OCI-LY1 (cell line): Measurements from ENCODE around the gene CDH23.

Experiments used
- EZH2 ChIP-seq: fragments of 200-600 bp; sonication (generic), shearing (Covaris generic); IDR thresholded peaks from 2 replicates; pipeline ENCODE4 v1.8.0; 2017; ENCODE audit warnings: borderline replicate concordance, mixed run types, mild to moderate bottlenecking, antibody characterized with exemption, low read length, moderate library complexity, mixed read lengths
- TF ChIP-seq, protein P1 (sequence below): fragments of 200-600 bp; sonication (generic), shearing (Covaris generic); IDR thresholded peaks from 2 replicates; pipeline ENCODE4 v1.5.1; 2017; ENCODE audit warnings: mild to moderate bottlenecking, antibody characterized with exemption, low read length, moderate library complexity, mixed read lengths

DNA sequence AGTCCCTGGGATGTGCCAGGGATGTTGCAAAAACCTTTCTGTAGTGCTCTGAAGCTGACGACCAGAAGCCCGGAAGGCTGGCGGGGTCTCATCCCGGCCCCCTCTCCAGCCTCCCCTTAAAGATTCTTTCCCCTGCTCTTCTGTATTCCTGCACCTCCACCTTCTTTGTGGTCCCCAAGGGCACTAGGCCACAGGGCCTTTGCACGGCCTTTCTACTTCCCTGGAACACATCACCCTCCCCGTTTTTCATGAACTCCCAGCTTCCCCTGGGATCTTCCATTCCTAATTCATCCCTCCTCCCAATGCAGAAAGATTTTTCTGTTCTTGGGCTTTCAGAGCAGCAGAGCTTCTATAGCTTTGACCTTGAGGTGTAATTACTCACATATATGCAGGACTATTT lies 127.0 kb downstream of the CDH23 start:
- TF ChIP-seq, protein P1, sequence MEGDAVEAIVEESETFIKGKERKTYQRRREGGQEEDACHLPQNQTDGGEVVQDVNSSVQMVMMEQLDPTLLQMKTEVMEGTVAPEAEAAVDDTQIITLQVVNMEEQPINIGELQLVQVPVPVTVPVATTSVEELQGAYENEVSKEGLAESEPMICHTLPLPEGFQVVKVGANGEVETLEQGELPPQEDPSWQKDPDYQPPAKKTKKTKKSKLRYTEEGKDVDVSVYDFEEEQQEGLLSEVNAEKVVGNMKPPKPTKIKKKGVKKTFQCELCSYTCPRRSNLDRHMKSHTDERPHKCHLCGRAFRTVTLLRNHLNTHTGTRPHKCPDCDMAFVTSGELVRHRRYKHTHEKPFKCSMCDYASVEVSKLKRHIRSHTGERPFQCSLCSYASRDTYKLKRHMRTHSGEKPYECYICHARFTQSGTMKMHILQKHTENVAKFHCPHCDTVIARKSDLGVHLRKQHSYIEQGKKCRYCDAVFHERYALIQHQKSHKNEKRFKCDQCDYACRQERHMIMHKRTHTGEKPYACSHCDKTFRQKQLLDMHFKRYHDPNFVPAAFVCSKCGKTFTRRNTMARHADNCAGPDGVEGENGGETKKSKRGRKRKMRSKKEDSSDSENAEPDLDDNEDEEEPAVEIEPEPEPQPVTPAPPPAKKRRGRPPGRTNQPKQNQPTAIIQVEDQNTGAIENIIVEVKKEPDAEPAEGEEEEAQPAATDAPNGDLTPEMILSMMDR, result no peak
- TF ChIP-seq EZH2, result no peak
